GM18498 (cell line): ENCODE data around the gene TMEM63A.

Experiments
- ATAC-seq: cut with Tn5 transposase; IDR thresholded peaks from one replicate; pipeline ENCODE4 v1.9.1; 2021; ENCODE audit warnings: mild to moderate bottlenecking, moderate library complexity; ENCODE audit not compliant: unreplicated experiment

The TMEM63A gene

DNA sequence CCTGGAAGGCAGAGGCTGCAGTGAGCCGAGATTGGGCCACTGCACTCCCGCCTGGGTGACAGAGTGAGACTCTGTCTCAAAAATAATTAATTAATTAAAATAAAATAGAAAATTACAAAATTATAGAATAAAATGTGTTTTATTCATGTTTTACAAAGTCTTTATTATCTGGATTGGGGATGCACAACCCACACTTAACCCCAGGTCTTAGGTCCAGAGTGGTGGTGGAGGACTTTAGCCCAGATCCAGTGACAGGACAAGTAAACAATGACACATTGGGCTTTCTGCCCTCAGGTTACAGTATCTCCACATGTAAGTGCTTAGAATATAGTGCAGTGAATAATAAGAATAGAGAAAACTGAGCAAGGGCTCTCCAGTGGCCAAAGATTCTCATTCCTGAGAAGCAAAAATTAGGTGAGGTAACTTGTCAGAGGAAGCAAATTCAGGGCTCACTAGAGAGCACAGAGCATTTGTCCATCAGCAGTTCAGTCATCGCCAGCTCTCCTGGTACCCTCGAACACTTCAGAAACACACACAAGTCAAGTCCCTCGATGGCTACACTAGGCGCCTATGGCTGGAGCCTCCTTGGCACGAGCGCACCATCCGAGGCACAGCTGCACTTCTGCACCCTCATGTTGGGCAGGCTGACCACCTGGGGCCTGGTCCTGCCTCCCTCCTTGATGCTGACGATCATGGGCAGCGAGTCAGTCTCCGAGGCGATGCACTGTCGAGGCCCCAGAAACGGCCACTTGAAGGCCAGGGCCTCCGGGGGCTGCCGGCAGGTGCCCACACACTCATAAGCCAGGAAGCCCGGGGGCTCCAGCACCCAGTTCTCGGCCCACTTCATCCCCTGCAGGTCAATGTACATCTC, 4.2 kb upstream of the TMEM63A start:
- ATAC-seq, result no peak

- ATAC-seq, result no peak
These were observed 3.2 kb upstream of the TMEM63A start for GRCh38 chr1:225885336-225885735.

- no peak for ATAC-seq
These were observed 1.6 kb upstream of the TMEM63A start for GRCh38 chr1:225883616-225884265.

DNA sequence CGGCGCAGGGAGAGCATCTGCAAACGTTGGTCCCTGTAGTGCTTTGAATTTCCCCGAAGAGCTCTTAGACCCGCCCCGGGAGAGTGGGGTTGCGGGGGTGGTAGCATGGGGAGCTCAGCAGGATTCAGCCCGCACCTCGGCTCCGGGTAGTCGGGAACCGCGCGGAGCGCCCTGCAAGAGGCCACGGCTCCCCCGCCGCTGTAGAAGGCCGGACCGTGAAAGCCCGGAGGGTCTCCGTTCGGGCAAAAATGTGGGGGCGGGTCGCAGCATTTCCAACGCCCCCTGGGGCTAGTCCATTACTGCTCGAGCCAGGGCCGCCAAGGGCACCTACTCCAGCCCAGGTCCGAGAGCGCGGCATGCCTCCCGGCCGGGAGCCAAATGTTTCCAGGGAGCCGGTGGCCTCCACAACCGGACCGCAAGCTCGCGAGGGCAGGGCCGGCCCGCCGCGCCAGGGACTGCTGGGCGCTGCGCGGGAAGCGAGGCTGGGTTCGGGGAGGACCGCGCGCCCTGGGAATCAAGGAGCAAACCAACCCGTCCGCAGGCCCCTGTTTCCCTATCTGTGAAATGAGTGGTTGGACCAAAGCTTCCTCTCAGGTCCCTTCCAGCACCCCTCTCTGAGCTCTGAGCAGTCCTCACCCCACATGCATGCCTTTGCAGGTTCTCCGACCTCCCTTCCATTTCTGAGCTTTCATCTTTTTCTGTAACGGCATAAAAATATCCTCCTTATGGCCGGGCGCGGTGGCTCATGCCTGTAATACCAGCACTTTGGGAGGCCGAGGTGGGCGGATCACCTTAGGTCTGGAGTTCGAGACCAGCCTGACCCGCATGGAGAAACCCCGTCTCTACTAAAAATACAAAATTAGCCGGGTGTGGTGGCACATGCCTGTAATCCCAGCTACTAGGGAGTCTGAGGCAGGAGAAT, 775 bp upstream of the TMEM63A start:
- ATAC-seq, result peak; percentile 36

GRCh38 chr1:225881081-225881958, 860 bp downstream of the TMEM63A start:
- no peak for ATAC-seq

GRCh38 chr1:225880636-225881035, 1.5 kb downstream of the TMEM63A start:
- no peak for ATAC-seq

- no peak for ATAC-seq
These were observed 2.0 kb downstream of the TMEM63A start for GRCh38 chr1:225880222-225880588.

- ATAC-seq, result no peak
These were observed 2.5 kb downstream of the TMEM63A start for GRCh38 chr1:225879521-225880221.

DNA sequence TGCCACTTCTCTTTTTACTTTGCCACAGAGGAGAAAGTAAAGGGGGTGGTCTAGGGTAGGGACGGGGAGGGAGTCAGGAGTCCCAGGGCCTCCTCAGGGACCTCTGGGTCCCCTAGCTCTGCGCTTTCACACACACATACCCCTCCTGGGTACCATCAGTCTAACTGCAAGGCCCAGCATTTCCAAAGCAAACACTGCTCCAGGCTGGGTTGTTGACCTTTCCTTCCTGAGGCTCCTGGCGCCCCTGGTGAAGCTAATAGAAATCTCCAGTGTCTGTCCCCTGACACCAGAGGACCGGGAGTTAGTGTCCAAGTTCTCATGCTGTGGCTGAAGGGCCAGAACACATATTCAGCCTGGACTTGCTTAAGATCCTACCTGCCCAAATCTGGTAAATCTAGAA, 3.9 kb downstream of the TMEM63A start:
- no peak for ATAC-seq

DNA sequence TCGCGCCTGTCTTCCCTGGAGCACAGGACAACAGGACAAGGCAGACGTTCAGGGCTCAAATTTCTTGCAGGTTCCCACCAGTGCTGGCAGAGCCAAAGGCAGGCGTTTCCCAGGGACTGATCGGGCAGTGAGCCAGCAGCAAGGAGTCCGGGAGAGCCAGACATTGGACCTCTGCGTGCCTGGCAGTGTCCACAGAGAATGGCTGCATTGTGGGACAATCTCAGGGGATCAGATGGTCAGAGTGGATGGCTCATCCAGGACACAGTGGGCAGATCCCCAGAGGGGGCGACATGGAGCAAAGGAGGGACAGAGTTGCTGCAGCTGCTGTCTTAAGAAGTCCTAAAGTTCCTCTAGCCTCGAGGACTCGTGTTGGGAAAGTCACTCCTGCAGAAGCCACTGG, 4.6 kb downstream of the TMEM63A start:
- no peak for ATAC-seq

GRCh38 chr1:225876900-225877510, 5.2 kb downstream of the TMEM63A start:
- no peak for ATAC-seq

- ATAC-seq, result no peak
These were observed 7.0 kb downstream of the TMEM63A start for GRCh38 chr1:225875044-225875815.

DNA sequence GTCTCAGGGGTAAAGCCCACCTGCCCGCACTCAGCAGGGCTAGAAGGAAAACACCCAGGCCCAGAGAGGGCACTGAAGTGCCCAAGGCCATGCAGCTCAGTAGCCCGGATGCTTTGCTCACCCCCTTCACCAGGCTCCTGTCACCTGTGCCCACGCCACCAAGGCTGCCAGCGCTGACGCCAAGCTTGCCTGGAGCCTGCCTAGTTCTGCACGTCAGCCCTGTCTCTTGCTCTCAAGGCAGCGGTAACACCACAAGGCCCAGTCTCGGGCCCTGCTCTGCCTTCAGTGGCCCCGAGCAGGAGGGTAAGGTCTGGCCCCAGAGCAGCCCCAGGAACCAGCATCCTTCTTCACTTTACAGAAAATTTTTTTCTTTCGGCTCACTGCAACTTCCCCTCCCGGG, 7.7 kb downstream of the TMEM63A start:
- ATAC-seq, result no peak

DNA sequence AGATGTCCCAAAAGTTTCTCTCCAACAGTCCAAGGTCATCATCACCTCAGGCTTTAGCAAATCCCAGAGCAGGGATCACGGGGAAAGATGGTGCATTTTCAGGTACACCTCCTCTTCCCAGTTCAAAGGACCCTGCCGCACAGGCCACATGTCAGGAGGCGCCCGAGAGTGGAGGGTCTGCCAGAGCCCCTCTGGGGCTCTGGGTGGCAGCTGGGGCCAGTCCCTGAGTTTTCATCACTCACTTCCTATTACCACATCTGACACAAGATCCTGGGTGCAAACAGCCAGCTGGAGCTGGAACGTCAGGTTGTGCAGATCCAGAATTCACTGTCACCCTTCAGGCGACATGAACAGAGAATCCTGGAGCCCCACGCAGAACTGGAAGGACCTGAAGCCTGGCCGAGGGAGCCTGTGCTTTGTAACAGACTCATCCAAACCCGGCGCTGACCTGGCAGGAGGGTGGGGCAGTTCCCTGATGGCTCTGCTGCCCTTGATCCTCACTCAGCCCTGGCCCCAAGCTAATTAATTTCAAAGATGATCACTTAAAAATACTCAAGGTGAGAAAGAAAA, 8.8 kb downstream of the TMEM63A start:
- ATAC-seq, result no peak

GRCh38 chr1:225872075-225872430, 10.1 kb downstream of the TMEM63A start:
- ATAC-seq, result no peak

GRCh38 chr1:225871359-225872074, 10.7 kb downstream of the TMEM63A start:
- ATAC-seq, result no peak

DNA sequence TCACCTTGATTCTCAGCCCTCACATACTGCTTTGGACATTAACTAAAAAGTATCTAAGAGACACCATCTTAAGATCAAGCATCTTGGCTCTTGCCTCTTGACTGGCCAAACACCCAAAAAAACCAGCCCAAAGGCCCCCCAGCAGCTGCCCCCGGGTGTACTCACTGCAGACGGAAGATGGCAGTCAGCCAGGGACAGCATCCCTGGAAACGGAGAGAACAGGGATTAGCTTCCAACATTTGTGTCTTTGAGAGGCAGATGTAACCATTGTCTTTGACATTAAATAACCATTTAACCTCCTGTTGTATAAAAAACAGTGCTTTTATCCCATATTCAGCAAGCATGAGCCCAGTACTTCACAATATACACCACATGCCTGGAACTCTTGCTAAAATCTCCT, 11.3 kb downstream of the TMEM63A start:
- ATAC-seq, result no peak
